ENCODE measurements around the gene TMED4. TPM values are rescaled to one million over a fixed set of nuclear protein-coding genes. Genes with fewer than 3 reads are reported as not detected.

Gene TMED4
- total and polyA plus RNA-seq, 2 of the 13 experiments (the other 11 are each of a cell fraction or from before 2014, with no cell fraction given) = 81.4 to 109 TPM

DNA sequence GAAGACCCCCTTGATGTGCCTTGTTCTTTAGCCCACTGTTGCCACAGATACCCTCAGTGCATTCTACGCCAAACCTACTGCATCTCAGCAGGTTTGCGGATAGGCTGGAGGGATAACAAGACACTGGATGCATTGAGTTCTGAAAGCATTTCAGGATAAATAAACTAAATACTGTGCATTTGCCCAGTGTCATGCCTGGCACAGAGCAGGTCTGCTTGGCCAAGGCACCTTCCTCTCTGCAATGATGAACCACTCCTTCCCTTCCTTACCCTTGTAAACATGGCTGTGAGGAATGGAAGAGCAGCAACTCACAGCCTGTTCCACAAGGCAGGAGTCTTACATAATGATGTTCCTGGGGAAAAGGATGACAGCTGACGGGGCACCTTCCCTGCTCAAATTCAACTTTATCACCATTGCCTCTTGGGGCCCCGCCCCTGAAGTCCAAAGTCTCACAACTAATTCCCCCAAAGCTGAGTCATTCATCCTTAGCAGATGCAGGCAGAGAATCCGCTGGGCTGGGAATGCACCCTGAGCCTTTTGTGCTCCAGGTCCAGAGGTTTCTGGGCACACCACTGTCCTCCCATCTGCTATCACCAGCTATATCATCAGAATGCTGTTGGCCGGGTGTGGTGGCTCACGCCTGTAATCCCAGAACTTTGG lies 19.9 kb downstream of the TMED4 start (continued):
- TF ChIP-seq ZHX2 (IDR thresholded peaks at IDR 0.05; ENCODE audit: low read depth) (0 out of 2 replicates have a peak, but pooled peaks have one; percentile 17), ZHX2 (CRISPR knock-in tag; IDR thresholded peaks at IDR 0.05; ENCODE audit: borderline replicate concordance) (no peak), JUND (CRISPR knock-in tag; IDR thresholded peaks at IDR 0.05) (peak; percentile 85), ZNF652 (CRISPR knock-in tag; IDR thresholded peaks at IDR 0.05; ENCODE audit: borderline replicate concordance, low read depth) (no peak), CCAR2 (optimal IDR thresholded peaks at IDR 0.05; ENCODE audit: low read depth, low read length) (no peak), ZNF337 (CRISPR knock-in tag; IDR thresholded peaks at IDR 0.05; ENCODE audit: borderline replicate concordance, low read depth) (no peak)
- TF ChIP-seq, protein P1, sequence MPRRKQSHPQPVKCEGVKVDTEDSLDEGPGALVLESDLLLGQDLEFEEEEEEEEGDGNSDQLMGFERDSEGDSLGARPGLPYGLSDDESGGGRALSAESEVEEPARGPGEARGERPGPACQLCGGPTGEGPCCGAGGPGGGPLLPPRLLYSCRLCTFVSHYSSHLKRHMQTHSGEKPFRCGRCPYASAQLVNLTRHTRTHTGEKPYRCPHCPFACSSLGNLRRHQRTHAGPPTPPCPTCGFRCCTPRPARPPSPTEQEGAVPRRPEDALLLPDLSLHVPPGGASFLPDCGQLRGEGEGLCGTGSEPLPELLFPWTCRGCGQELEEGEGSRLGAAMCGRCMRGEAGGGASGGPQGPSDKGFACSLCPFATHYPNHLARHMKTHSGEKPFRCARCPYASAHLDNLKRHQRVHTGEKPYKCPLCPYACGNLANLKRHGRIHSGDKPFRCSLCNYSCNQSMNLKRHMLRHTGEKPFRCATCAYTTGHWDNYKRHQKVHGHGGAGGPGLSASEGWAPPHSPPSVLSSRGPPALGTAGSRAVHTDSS (CRISPR knock-in tag; conservative IDR thresholded peaks at IDR 0.05) = no peak
- TF ChIP-seq, protein P2, sequence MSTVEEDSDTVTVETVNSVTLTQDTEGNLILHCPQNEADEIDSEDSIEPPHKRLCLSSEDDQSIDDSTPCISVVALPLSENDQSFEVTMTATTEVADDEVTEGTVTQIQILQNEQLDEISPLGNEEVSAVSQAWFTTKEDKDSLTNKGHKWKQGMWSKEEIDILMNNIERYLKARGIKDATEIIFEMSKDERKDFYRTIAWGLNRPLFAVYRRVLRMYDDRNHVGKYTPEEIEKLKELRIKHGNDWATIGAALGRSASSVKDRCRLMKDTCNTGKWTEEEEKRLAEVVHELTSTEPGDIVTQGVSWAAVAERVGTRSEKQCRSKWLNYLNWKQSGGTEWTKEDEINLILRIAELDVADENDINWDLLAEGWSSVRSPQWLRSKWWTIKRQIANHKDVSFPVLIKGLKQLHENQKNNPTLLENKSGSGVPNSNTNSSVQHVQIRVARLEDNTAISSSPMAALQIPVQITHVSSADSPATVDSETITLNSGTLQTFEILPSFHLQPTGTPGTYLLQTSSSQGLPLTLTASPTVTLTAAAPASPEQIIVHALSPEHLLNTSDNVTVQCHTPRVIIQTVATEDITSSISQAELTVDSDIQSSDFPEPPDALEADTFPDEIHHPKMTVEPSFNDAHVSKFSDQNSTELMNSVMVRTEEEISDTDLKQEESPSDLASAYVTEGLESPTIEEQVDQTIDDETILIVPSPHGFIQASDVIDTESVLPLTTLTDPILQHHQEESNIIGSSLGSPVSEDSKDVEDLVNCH (CRISPR knock-in tag; IDR thresholded peaks at IDR 0.05) = no peak
- TF ChIP-seq, protein P3, sequence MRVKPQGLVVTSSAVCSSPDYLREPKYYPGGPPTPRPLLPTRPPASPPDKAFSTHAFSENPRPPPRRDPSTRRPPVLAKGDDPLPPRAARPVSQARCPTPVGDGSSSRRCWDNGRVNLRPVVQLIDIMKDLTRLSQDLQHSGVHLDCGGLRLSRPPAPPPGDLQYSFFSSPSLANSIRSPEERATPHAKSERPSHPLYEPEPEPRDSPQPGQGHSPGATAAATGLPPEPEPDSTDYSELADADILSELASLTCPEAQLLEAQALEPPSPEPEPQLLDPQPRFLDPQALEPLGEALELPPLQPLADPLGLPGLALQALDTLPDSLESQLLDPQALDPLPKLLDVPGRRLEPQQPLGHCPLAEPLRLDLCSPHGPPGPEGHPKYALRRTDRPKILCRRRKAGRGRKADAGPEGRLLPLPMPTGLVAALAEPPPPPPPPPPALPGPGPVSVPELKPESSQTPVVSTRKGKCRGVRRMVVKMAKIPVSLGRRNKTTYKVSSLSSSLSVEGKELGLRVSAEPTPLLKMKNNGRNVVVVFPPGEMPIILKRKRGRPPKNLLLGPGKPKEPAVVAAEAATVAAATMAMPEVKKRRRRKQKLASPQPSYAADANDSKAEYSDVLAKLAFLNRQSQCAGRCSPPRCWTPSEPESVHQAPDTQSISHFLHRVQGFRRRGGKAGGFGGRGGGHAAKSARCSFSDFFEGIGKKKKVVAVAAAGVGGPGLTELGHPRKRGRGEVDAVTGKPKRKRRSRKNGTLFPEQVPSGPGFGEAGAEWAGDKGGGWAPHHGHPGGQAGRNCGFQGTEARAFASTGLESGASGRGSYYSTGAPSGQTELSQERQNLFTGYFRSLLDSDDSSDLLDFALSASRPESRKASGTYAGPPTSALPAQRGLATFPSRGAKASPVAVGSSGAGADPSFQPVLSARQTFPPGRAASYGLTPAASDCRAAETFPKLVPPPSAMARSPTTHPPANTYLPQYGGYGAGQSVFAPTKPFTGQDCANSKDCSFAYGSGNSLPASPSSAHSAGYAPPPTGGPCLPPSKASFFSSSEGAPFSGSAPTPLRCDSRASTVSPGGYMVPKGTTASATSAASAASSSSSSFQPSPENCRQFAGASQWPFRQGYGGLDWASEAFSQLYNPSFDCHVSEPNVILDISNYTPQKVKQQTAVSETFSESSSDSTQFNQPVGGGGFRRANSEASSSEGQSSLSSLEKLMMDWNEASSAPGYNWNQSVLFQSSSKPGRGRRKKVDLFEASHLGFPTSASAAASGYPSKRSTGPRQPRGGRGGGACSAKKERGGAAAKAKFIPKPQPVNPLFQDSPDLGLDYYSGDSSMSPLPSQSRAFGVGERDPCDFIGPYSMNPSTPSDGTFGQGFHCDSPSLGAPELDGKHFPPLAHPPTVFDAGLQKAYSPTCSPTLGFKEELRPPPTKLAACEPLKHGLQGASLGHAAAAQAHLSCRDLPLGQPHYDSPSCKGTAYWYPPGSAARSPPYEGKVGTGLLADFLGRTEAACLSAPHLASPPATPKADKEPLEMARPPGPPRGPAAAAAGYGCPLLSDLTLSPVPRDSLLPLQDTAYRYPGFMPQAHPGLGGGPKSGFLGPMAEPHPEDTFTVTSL (CRISPR knock-in tag; IDR thresholded peaks at IDR 0.05; ENCODE audit: borderline replicate concordance) = no peak
- TF ChIP-seq, protein P4, sequence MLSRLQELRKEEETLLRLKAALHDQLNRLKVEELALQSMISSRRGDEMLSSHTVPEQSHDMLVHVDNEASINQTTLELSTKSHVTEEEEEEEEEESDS (CRISPR knock-in tag; IDR thresholded peaks at IDR 0.05; ENCODE audit: borderline replicate concordance) = no peak
